Hepatic stellate cell (primary cell): ENCODE measurements around the gene WNT3.

Experiments
- DNase-seq: peaks from one replicate; pipeline ENCODE4 v3.0.0; 2011; ENCODE audit warnings: low spot score

WNT3 gene

DNA sequence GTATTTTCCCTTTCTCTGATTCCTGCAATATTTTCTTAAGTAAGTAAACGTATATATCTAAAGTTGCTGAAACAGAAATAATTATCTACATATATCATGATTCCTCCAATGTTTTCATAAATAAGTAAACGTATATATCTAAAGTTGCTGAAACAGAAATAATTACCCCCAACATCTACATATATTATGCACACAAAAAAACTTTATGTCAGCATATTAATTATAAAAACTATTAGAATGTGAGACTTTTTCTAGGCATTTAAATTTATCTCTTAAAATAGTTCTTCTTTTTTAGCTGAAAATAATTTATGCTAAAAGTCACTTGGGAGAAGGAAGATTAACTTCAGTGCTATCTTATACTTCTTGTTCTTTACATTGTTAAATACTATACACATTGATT lies 88.5 kb downstream of the WNT3 start:
- DNase-seq = no peak

DNA sequence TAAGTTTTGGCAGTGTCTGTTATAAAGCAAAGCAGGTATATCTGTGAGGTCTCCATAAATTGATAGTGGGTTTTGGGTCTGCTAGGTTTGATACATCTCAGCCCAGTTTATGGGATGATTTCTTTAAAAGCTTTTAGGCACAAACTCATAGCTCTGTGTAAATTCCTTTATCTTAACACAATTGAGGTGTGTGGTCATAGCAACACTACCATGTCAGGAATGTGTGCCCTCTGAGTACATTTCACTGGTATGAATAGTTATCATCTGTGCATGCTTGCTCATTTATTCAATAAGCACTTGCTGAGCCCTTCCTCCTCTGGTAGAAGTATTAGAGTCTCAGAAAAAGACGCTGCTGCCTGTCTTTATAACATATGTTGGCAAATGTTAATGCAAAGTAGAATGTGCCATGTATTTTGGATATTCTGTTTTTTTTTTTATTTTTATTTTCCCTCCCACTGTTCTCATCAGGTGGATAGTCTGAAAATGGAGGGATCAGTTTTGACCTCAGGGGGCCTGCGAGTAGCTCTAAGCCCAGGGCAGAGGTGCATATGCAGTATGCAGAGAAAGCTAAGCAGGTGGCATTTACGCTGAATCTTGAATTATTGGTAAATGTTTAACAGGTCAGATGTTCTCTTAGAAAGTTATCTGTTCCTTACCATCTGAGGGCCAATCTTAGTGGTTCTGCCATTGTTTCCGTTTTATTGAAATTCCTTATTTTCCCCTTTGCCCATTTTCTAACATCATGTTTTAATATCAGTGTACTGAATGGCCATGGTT lies 90.7 kb downstream of the WNT3 start:
- peak; percentile 26 for DNase-seq

DNA sequence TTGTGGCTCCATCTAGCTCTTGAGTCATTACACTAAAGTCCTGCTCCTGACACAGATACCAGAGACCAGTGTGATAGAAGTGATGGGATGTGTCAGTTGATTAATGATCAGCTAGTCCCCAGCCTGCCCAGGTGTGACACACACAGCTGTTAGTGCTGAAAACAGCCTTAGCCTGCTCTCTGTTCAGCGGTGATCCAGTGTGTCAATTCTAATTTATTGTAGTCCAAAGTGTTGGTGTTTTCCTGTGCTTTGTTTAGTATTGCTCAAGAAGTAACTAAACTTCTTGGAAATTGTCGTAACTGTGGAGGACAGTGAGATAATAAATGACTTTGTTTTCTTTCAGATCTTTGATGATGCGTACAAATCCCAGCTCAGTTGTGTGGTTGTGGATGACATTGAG lies 92.3 kb downstream of the WNT3 start:
- DNase-seq = no peak

DNA sequence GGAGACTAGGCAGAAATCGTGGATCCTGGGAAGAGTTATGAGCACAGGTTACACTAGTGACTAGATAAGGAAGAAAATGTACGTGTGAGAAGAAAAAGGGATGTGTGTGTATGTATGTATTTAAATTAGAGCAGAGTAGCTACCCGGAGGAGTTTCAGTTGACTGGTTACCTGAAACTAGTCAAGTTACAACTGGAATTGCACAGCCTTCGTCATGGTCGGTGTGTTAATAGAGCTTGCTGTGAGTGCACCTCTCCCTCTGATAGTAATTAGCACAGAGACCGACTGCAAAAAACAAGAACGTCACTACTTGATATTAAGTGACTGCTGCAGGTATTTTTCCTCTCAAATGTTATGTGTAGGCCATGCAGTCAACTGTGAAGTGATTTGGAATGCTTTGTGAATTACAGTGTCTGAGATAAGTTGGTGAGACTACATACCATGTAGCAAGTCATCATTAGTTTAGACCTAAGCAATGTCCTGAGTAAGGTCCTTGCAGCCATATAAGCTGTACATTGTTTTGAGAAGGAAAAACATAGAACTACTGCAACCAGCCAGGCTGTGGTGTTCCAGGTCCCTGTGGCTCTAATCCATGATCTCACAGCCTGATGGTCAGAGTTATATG lies 95.7 kb downstream of the WNT3 start:
- DNase-seq = no peak

DNA sequence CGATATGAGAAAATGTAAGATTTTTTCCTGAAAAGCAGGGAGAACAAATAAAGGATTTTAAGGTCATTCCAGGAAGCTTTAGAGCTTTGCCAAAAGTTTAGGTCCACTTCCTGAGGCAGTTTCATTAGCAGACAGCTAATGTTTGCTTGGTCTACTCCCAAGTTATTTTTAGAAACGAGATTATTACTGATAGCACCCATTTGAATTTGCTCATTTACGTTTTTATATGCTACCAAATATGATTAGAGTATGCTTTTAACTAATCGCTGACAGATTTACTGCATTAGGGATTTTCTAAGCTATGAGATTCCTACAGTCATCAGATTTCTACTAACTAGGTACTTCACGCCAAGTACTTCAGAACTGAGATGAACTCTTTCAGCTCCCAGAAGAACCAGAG lies 98.1 kb downstream of the WNT3 start:
- no peak for DNase-seq

DNA sequence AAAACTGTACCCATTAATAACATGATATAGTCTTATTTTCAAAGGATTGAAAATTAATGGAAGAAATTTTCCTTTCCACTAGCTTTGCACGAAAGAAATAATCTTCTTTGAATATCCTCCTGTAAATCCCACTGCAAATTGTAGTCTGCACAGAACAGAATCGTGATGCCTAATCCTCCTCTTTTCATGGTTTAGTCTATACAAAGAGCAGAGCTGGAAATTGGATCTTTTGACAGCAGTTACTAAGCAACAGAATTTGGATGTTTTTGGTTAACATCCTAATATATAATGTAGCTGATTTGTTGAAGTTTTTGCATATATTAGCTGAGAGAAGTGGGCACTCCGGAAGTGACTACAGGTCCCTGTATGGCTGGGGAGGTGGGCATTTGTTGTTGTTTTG lies 98.6 kb downstream of the WNT3 start:
- DNase-seq = no peak

DNA sequence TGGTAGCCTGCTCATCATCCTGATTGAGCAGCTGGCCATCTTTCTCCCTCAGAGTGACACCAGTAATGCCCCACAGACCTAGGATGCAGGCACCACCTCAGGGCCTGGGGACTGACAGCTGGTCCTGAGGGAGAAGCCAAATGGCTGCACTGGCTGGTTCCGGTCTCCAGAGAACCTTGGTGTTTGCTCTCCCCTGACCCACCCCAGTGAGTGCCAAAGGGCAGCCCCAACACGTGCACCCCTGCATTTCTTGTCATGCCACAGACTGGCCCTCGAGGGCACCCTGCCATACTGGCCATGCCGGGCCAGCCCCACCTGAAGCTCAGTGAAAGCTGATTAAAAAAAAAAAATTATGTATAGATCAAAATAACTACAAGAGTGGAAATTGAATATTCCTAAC lies 100.5 kb downstream of the WNT3 start:
- DNase-seq = no peak
